Calu3 (cell line): Measurements from ENCODE around the gene LEF1. TPM values are rescaled to one million over a fixed set of nuclear protein-coding genes. Genes with fewer than 3 reads are reported as not detected.

Experiments used
- BruUV-seq: library from RNA; stranded (reverse); fragments of 400-500 nt; replicated peaks from 2 replicates; lab custom pipeline; 2021; lab: Mats Ljungman, UMichigan
- CTCF ChIA-PET: fragments of 300-600 bp; sonication (Branson Sonifier 250); formaldehyde crosslinking; loops from one replicate; lab custom pipeline; 2022; ENCODE audit warnings: antibody characterized with exemption; lab: Charles Lee
- DNase-seq: peaks from one replicate; pipeline ENCODE4 v3.0.0; 2022
- H3K27ac Mint-ChIP-seq: one replicate; pipeline ENCODE4 v1.8.0; 2022; ENCODE audit warnings: mixed read lengths; ENCODE audit not compliant: unreplicated experiment
- H3K27me3 Mint-ChIP-seq: one replicate; pipeline ENCODE4 v1.8.0; 2022; ENCODE audit warnings: mixed read lengths; ENCODE audit not compliant: unreplicated experiment
- H3K36me3 Mint-ChIP-seq: one replicate; pipeline ENCODE4 v1.8.0; 2022; ENCODE audit warnings: mild to moderate bottlenecking, moderate library complexity, mixed read lengths; ENCODE audit not compliant: insufficient read depth, unreplicated experiment
- H3K4me1 Mint-ChIP-seq: one replicate; pipeline ENCODE4 v1.8.0; 2022; ENCODE audit warnings: mild to moderate bottlenecking, low read depth, mixed read lengths; ENCODE audit not compliant: unreplicated experiment
- H3K4me3 Mint-ChIP-seq: one replicate; pipeline ENCODE4 v1.8.0; 2022; ENCODE audit warnings: mild to moderate bottlenecking, low read depth, moderate library complexity, mixed read lengths; ENCODE audit not compliant: unreplicated experiment
- H3K9me3 Mint-ChIP-seq: one replicate; pipeline ENCODE4 v1.8.0; 2022; ENCODE audit warnings: low read depth, mixed read lengths; ENCODE audit not compliant: unreplicated experiment
- intact Hi-C: fragments of 100-400 bp; cut with micrococcal nuclease; formaldehyde crosslinking; loops from one replicate; pipeline ENCODE4 v1.10.0; 2022; ENCODE audit not compliant: unreplicated experiment
- total RNA-seq: library from RNA; stranded (reverse); gene quantifications from 2 replicates; pipeline ENCODE4 v1.2.3, GENCODE V29; 2022
- TF ChIP-seq, protein P1 (sequence below): fragments of 200-600 bp; IDR thresholded peaks from one replicate; pipeline ENCODE4 v1.8.0; 2022; ENCODE audit warnings: antibody characterized with exemption; ENCODE audit not compliant: unreplicated experiment

Gene LEF1
- total RNA-seq, 1 experiment from 2014 or later: not detected

- H3K9me3 Mint-ChIP-seq: no peaks in the 10 kb centered on the region
- TF ChIP-seq, protein P1, sequence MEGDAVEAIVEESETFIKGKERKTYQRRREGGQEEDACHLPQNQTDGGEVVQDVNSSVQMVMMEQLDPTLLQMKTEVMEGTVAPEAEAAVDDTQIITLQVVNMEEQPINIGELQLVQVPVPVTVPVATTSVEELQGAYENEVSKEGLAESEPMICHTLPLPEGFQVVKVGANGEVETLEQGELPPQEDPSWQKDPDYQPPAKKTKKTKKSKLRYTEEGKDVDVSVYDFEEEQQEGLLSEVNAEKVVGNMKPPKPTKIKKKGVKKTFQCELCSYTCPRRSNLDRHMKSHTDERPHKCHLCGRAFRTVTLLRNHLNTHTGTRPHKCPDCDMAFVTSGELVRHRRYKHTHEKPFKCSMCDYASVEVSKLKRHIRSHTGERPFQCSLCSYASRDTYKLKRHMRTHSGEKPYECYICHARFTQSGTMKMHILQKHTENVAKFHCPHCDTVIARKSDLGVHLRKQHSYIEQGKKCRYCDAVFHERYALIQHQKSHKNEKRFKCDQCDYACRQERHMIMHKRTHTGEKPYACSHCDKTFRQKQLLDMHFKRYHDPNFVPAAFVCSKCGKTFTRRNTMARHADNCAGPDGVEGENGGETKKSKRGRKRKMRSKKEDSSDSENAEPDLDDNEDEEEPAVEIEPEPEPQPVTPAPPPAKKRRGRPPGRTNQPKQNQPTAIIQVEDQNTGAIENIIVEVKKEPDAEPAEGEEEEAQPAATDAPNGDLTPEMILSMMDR: no peak
- no peaks in the 10 kb centered on the region for H3K4me1 Mint-ChIP-seq
- no peak overlapping the region for H3K4me3 Mint-ChIP-seq
- no peaks in the 10 kb centered on the region for H3K36me3 Mint-ChIP-seq
- no peak overlapping the region for H3K27ac Mint-ChIP-seq
- CTCF ChIA-PET: no interaction called here
- no TSS peak for BruUV-seq
- H3K27me3 Mint-ChIP-seq: no peaks in the 10 kb centered on the region
- intact Hi-C loops: no loop called here
- DNase-seq: no peak
These were observed 44.6 kb upstream of the LEF1 start for GRCh38 chr4:108213308-108213707.

GRCh38 chr4:108210989-108211835 lies 42.5 kb upstream of the LEF1 start:
- no peak overlapping the region for H3K4me3 Mint-ChIP-seq
- H3K27me3 Mint-ChIP-seq: peaks cover 6% of the 10 kb centered on the region
- no peaks in the 10 kb centered on the region for H3K9me3 Mint-ChIP-seq
- H3K36me3 Mint-ChIP-seq: no peaks in the 10 kb centered on the region
- BruUV-seq: no TSS peak
- TF ChIP-seq, protein P1: no peak
- CTCF ChIA-PET: no interaction called here
- H3K27ac Mint-ChIP-seq: no peak overlapping the region
- intact Hi-C loops: no loop called here
- DNase-seq: no peak
- no peaks in the 10 kb centered on the region for H3K4me1 Mint-ChIP-seq

DNA sequence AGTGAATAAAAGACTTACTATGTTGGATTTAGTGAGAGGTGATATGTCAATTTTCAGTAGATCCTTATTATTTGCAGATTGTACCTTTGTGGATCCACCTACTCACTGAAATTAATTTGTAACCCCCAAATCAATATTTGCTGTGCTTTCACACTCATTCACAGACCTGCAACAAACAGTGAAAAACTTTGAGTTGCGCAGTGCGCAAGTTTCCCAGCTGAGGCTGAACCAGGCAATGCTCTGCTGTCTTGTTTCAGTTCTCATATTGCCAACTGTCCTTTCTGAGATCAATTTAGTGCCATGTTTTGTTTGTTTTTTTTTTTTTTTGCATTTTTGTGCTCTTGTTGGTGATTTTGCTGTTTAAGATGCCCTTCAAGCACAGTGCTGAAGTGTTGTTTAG lies 40.8 kb upstream of the LEF1 start:
- H3K9me3 Mint-ChIP-seq: no peaks in the 10 kb centered on the region
- CTCF ChIA-PET: no interaction called here

DNA sequence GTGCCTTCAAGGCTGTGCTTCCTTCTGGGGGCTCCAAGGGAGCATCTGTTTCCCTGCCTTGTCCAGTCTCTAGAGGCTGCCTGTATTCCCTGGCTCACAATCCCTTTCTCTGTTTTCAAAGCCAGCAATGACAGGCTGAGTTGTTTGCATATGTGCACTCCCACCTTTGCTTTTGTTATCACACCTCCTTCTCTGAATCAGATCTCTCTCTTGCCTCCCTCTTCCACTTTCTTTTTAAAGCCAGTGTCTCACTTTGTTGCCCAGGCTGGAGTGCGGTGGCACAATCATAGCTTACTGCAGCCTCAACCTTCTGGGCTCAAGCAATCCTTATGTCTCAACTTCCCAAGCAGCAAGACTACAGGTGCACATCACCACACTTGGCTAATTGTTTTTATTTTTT lies 37.1 kb upstream of the LEF1 start:
- Mint-ChIP-seq H3K36me3 (no peaks in the 10 kb centered on the region), H3K4me3 (no peak overlapping the region), H3K4me1 (no peaks in the 10 kb centered on the region), H3K9me3 (no peaks in the 10 kb centered on the region), H3K27ac (no peak overlapping the region), H3K27me3 (peaks cover 15% of the 10 kb centered on the region)
- CTCF ChIA-PET: no interaction called here
- intact Hi-C loops: no loop called here
- TF ChIP-seq, protein P1: no peak
- no TSS peak for BruUV-seq
- no peak for DNase-seq

More for the DNA sequence above, 40.8 kb upstream of the LEF1 start:
- Mint-ChIP-seq H3K27ac (no peak overlapping the region), H3K4me3 (no peak overlapping the region), H3K36me3 (no peaks in the 10 kb centered on the region), H3K27me3 (peaks cover 15% of the 10 kb centered on the region), H3K4me1 (no peaks in the 10 kb centered on the region)
- no peak for DNase-seq
- BruUV-seq: no TSS peak
- TF ChIP-seq, protein P1: no peak
- intact Hi-C loops: no loop called here
